ENCODE measurements around the gene RPS16.
"Not testable (repeated sequence)": the region's sequence is repeated elsewhere in the genome, so short reads cannot be mapped to it uniquely, and the experiment has no call there.

The RPS16 gene

DNA sequence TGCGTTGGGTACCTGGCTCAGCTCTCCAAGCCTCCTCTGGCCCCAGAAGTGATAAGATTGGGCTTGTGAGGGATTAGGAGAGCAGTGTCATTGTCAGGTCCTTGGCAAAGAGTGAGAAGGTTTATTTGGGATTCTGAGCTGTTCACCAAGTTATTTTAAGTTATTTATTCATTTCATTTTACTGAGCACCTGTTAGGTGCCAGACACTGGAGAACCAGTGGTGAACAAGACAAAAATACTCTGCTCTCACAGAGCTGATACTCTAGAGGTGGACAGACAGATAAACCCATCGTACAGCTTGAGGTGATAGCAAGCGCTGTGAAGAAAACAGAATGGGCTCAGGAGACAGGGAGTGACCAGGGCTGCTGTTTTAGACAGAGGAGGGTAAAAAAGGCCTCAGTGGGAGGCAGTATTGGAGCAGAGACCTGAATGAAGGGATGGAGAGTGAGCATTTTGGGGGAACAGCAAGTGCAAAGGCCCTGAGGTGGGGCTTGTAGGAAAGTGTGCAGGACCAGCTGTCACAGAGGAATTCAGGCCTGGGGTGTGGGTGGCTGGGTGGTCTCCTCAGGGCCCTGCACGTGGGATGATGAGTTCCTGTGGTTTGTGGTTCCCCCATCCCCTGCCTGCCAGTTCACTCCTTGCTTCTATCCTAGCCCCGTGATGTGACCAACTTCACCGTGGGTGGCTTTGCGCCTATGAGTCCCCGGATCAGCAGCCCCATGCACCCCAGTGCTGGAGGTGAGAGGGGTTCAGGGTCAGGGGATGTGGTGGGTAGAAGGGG lies 36.2 kb upstream of the RPS16 start:
- no peak for TF ChIP-seq JUND (IDR thresholded peaks at IDR 0.05; ENCODE audit: low read depth)
- in situ Hi-C loops (cut with HindIII; ENCODE audit: low pct_unique_long_range_greater_than_20kb, low sequenced_read_pairs): no loop called here
- DNase-seq (ENCODE audit: low read depth in 1 of 2, low spot score in 1 of 2): no peak

DNA sequence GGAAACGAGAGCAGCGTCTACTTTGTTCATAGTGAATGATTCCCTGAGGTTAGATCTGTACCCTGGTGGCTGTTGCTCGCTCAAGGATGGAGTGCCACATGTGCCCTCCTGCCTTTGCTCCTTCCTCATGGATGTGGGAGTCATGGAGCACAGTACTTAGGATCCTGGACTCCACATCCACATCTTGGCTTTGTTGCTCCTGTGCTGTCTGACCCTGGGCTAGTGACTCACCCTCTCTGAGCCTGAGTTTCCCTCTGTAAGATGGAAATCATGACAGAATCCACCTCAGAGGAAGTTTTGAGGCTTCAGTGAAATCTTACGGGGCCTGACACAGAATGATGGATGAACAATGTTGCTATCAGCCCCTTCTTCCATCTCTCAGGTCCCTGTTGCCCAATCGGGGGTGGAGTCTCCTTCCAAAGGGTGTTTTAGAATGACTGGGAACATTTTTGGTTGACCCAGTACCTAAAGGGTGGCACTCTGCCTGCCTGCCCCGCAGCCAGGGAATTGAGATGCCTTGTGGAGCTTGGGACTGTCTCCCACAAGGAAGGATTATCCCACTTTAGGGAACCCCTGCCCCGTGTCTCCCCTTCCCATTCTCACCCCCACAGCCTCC lies 35.1 kb upstream of the RPS16 start:
- in situ Hi-C loops (cut with HindIII; ENCODE audit: low pct_unique_long_range_greater_than_20kb, low sequenced_read_pairs): no loop called here
- no peak for TF ChIP-seq JUND (IDR thresholded peaks at IDR 0.05; ENCODE audit: low read depth)
- DNase-seq (ENCODE audit: low read depth in 1 of 2, low spot score in 1 of 2): no peak

GRCh38 chr19:39469567-39469966 lies 33.8 kb upstream of the RPS16 start:
- DNase-seq (ENCODE audit: low read depth in 1 of 2, low spot score in 1 of 2): no peak
- no peak for TF ChIP-seq JUND (IDR thresholded peaks at IDR 0.05; ENCODE audit: low read depth)
- in situ Hi-C loops (cut with HindIII; ENCODE audit: low pct_unique_long_range_greater_than_20kb, low sequenced_read_pairs): no loop called here

DNA sequence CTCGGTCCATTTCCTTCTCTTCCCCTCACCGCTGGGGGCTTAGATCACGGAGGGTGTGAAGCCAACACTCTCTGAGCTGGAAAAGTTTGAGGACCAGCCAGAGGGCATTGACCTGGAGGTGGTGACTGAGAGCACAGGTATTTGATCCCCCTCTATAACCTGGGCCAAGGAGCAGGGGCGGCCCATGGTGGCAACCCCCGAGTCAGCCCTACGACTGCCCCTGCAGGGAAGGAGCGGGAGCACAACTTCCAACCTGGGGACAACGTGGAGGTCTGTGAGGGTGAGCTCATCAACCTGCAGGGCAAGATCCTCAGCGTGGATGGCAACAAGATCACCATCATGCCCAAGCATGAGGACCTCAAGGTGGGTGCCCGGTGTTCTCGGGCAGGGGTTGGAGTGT lies 33.3 kb upstream of the RPS16 start:
- DNase-seq (ENCODE audit: low read depth in 1 of 2, low spot score in 1 of 2): no peak
- in situ Hi-C loops (cut with HindIII; ENCODE audit: low pct_unique_long_range_greater_than_20kb, low sequenced_read_pairs): no loop called here
- no peak for TF ChIP-seq JUND (IDR thresholded peaks at IDR 0.05; ENCODE audit: low read depth)

DNA sequence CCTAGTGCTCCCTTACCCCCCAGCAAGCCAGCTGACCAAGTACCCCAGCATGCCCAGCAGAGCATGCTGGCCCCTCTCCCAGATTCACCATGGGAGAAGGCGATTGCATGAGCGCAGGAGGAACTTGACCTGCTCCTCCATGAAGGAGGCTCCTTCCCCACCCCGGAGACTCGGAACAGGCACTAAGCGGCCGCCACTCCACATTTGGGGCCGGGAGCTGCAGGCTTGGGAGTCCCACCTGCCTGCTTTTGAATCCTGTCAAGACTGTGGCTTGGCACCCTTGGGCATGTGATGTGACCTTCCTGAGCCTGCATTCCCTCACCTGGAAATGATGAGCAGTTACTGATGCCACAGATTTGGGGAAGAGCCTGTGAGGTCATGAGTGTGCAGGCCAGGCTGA lies 32.2 kb upstream of the RPS16 start:
- DNase-seq (ENCODE audit: low read depth in 1 of 2, low spot score in 1 of 2): no peak
- in situ Hi-C loops (cut with HindIII; ENCODE audit: low pct_unique_long_range_greater_than_20kb, low sequenced_read_pairs): no loop called here
- no peak for TF ChIP-seq JUND (IDR thresholded peaks at IDR 0.05; ENCODE audit: low read depth)

DNA sequence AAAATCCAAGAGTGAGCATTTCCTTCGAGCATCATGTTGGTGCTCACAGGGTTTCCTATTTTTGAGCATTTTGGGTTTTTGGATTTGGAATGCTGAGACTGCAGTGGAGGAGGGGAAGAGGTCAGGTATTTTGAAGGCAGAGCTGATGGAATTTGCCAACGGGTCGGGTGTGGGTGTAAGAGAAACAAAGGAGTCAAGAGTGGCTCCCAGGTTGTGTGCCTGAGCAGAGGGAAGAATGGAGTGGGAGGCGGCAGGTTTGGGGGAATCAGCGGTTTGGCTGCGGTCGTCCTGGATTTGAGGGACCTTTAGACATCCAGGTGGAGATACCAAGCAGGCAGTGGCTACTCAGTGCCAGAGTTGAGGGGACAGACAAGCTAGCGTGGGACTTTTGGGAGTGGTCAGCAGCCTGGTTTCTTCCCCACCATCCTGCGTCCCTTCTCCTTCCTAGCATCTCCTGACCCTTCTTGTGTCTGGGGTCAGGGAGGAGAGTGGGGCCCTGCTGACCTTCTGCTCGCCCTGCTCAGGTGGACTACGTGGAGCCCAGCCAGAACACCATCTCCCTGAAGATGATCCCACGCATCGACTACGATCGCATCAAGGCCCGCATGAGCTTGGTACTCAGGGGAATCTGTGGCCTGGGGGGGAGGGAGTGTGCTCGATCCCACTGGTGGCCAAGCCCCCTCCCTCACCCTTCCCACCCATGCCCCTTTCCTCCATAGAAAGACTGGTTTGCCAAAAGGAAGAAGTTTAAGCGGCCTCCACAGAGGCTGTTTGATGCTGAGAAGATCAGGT lies 30.4 kb upstream of the RPS16 start:
- no peak for TF ChIP-seq JUND (IDR thresholded peaks at IDR 0.05; ENCODE audit: low read depth)
- no peak for DNase-seq (ENCODE audit: low read depth in 1 of 2, low spot score in 1 of 2)
- in situ Hi-C loops (cut with HindIII; ENCODE audit: low pct_unique_long_range_greater_than_20kb, low sequenced_read_pairs): no loop called here

GRCh38 chr19:39463403-39463802 lies 27.7 kb upstream of the RPS16 start:
- in situ Hi-C loops (cut with HindIII; ENCODE audit: low pct_unique_long_range_greater_than_20kb, low sequenced_read_pairs): no loop called here
- no peak for TF ChIP-seq JUND (IDR thresholded peaks at IDR 0.05; ENCODE audit: low read depth)
- no peak for DNase-seq (ENCODE audit: low read depth in 1 of 2, low spot score in 1 of 2)

GRCh38 chr19:39451257-39451656 lies 15.5 kb upstream of the RPS16 start:
- in situ Hi-C loops (cut with HindIII; ENCODE audit: low pct_unique_long_range_greater_than_20kb, low sequenced_read_pairs); DNase-seq (ENCODE audit: low read depth in 1 of 2, low spot score in 1 of 2): not testable (repeated sequence)

GRCh38 chr19:39449116-39449797 lies 13.5 kb upstream of the RPS16 start:
- DNase-seq (ENCODE audit: low read depth in 1 of 2, low spot score in 1 of 2): no peak
- in situ Hi-C loops (cut with HindIII; ENCODE audit: low pct_unique_long_range_greater_than_20kb, low sequenced_read_pairs): no loop called here
- no peak for TF ChIP-seq JUND (IDR thresholded peaks at IDR 0.05; ENCODE audit: low read depth)

- DNase-seq (ENCODE audit: low read depth in 1 of 2, low spot score in 1 of 2): no peak
- in situ Hi-C loops (cut with HindIII; ENCODE audit: low pct_unique_long_range_greater_than_20kb, low sequenced_read_pairs): no loop called here
- TF ChIP-seq JUND (IDR thresholded peaks at IDR 0.05; ENCODE audit: low read depth): no peak
Measured at GRCh38 chr19:39448271-39448670, 12.5 kb upstream of the RPS16 start.

DNA sequence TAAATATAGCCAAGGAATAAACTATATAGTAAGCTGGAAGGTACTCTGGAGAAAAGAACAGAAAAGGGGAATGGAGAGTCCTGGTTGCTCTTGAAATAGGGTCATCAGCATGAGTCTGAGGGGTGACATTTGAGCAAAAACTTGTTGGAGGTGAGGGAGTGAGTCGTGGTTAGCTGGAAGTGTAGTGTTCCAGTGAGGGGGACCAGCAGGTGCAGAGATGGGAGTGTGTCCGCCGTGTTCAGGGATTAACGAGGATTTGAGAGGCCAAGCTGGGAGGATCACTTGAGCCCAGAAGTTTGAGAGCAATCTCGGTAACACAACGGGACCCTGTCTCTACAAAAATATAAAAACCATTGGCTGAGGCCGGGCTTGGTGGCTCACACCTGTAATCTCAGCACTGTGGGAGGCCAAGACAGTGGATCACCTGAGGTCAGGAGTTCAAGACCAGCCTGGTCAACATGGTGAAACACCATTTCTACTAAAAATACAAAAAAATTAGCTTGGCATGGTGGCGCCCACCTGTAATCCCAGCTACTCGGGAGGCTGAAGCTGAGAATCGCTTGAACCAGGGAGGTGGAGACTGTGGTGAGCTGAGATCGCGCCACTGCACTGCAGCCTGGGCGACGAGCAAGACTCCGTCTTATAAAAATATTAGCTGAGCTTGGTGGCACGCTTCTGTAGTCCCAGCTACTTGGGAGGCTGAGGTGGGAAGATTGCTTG lies 10.8 kb upstream of the RPS16 start:
- TF ChIP-seq JUND (IDR thresholded peaks at IDR 0.05; ENCODE audit: low read depth): no peak
- DNase-seq (ENCODE audit: low read depth in 1 of 2, low spot score in 1 of 2): no peak
- in situ Hi-C loops (cut with HindIII; ENCODE audit: low pct_unique_long_range_greater_than_20kb, low sequenced_read_pairs): no loop called here
